Measurements from ENCODE around the gene SACM1L.
"Not testable (repeated sequence)": the region's sequence is repeated elsewhere in the genome, so short reads cannot be mapped to it uniquely, and the experiment has no call there.

The SACM1L gene

DNA sequence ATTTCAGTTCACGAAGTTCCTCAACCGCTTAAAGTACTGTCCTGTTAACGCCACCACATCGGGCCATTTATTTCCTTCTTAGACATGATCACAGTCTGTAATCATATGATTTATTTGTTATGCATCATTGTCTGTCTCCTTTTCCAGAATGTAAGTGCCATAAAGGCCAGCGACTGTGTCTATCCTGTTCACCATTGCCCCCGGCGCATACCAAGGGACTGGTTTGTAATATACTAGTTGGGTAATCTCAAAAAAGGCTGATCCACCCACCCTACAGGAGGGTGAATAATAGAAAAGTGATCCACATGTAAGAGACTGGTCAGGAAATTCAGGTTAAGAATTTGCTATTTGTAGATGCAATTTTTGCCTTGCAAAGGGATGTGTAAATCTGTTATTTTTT lies 65.3 kb downstream of the SACM1L start:
- Histone ChIP-seq H3K27me3 (ENCODE audit: control insufficient read depth, insufficient read depth, low read length, poor library complexity, severe bottlenecking) (no peaks in the 10 kb centered on the region), H3K4me1 (ENCODE audit: control insufficient read depth, insufficient read depth, low read length) (no peaks in the 10 kb centered on the region), H3K36me3 (ENCODE audit: control insufficient read depth, insufficient read depth, low read length) (no peaks in the 10 kb centered on the region), H3K27ac (ENCODE audit: insufficient read depth, low read depth, low read length, poor library complexity, severe bottlenecking) (no peak overlapping the region), H3K4me3 (ENCODE audit: insufficient read depth, low read depth, low read length) (no peak overlapping the region), H3K9me3 (ENCODE audit: control insufficient read depth, low read length) (no peaks in the 10 kb centered on the region)
- WGBS, 2 experiments = 94 to 98% methylated on average over 7 of the region's 7 CpGs

GRCh38 chr3:45756055-45756454 lies 66.9 kb downstream of the SACM1L start:
- H3K27me3 ChIP-seq (ENCODE audit: control insufficient read depth, insufficient read depth, low read length, poor library complexity, severe bottlenecking) = no peaks in the 10 kb centered on the region
- no peak overlapping the region for H3K27ac ChIP-seq (ENCODE audit: insufficient read depth, low read depth, low read length, poor library complexity, severe bottlenecking)
- H3K4me3 ChIP-seq (ENCODE audit: insufficient read depth, low read depth, low read length) = no peak overlapping the region
- no peaks in the 10 kb centered on the region for H3K4me1 ChIP-seq (ENCODE audit: control insufficient read depth, insufficient read depth, low read length)
- 95 to 96% methylated on average over 6 of the region's 6 CpGs for WGBS, 2 experiments
- H3K36me3 ChIP-seq (ENCODE audit: control insufficient read depth, insufficient read depth, low read length) = no peaks in the 10 kb centered on the region
- H3K9me3 ChIP-seq (ENCODE audit: control insufficient read depth, low read length) = no peaks in the 10 kb centered on the region

DNA sequence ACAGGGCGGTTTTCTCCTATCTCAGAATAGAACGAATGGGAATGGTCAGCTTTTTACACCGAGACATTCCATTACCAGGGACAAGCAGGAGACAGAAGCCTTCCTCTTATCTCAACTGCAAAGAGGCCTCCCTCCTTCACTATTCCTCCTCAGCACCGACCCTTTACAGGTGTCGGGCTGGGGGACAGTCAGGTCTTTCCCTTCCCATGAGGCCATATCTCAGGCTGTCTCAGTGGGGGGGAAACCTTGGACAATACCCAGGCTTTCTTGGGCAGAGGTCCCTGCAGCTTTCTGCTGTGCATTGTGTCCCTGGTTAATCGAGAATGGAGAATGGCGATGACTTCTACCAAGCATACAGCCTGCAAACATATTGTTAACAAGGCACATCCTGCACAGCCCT lies 67.9 kb downstream of the SACM1L start:
- WGBS, 2 experiments = 77% methylated on average over 7 of the region's 7 CpGs
- H3K9me3 ChIP-seq (ENCODE audit: control insufficient read depth, low read length) = not testable (repeated sequence)

GRCh38 chr3:45758871-45759270 lies 69.7 kb downstream of the SACM1L start:
- WGBS, 2 experiments = 91 to 92% methylated on average over 16 of the region's 16 CpGs
- H3K27me3 ChIP-seq (ENCODE audit: control insufficient read depth, insufficient read depth, low read length, poor library complexity, severe bottlenecking) = no peaks in the 10 kb centered on the region
- H3K36me3 ChIP-seq (ENCODE audit: control insufficient read depth, insufficient read depth, low read length) = no peaks in the 10 kb centered on the region
- H3K4me1 ChIP-seq (ENCODE audit: control insufficient read depth, insufficient read depth, low read length) = no peaks in the 10 kb centered on the region
- no peaks in the 10 kb centered on the region for H3K9me3 ChIP-seq (ENCODE audit: control insufficient read depth, low read length)
- no peak overlapping the region for H3K27ac ChIP-seq (ENCODE audit: insufficient read depth, low read depth, low read length, poor library complexity, severe bottlenecking)
- no peak overlapping the region for H3K4me3 ChIP-seq (ENCODE audit: insufficient read depth, low read depth, low read length)

More for the DNA sequence above, 67.9 kb downstream of the SACM1L start:
- H3K27me3 ChIP-seq (ENCODE audit: control insufficient read depth, insufficient read depth, low read length, poor library complexity, severe bottlenecking); H3K27ac ChIP-seq (ENCODE audit: insufficient read depth, low read depth, low read length, poor library complexity, severe bottlenecking); H3K4me3 ChIP-seq (ENCODE audit: insufficient read depth, low read depth, low read length); H3K36me3 ChIP-seq (ENCODE audit: control insufficient read depth, insufficient read depth, low read length); H3K4me1 ChIP-seq (ENCODE audit: control insufficient read depth, insufficient read depth, low read length): not testable (repeated sequence)

DNA sequence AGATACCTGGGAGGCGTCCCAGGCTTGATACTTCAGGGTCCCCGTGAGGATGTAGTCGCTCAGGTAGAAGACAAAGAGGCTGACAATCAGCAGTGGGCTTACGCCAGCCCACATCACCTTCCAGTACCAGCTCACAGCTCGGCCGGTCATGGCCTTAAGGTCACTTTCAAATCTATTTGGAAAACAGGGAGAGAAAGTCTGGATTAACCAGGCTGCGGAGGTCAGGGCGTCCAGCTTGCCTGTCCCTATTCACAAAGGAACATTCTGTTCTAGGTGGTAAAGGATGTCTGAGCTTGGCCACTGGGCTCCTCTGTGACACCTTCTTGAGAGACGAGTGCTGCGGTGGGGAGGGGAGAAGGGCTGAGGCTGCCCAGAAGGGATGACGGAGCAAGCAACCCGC lies 70.7 kb downstream of the SACM1L start:
- no peaks in the 10 kb centered on the region for H3K4me1 ChIP-seq (ENCODE audit: control insufficient read depth, insufficient read depth, low read length)
- no peaks in the 10 kb centered on the region for H3K36me3 ChIP-seq (ENCODE audit: control insufficient read depth, insufficient read depth, low read length)
- 93 to 96% methylated on average over 12 of the region's 12 CpGs for WGBS, 2 experiments
- no peaks in the 10 kb centered on the region for H3K9me3 ChIP-seq (ENCODE audit: control insufficient read depth, low read length)
- no peak overlapping the region for H3K4me3 ChIP-seq (ENCODE audit: insufficient read depth, low read depth, low read length)
- H3K27ac ChIP-seq (ENCODE audit: insufficient read depth, low read depth, low read length, poor library complexity, severe bottlenecking) = no peak overlapping the region
- H3K27me3 ChIP-seq (ENCODE audit: control insufficient read depth, insufficient read depth, low read length, poor library complexity, severe bottlenecking) = no peaks in the 10 kb centered on the region

GRCh38 chr3:45760878-45761711 lies 71.9 kb downstream of the SACM1L start:
- Histone ChIP-seq H3K4me3 (ENCODE audit: insufficient read depth, low read depth, low read length) (no peak overlapping the region), H3K9me3 (ENCODE audit: control insufficient read depth, low read length) (no peaks in the 10 kb centered on the region), H3K27ac (ENCODE audit: insufficient read depth, low read depth, low read length, poor library complexity, severe bottlenecking) (no peak overlapping the region), H3K36me3 (ENCODE audit: control insufficient read depth, insufficient read depth, low read length) (no peaks in the 10 kb centered on the region), H3K4me1 (ENCODE audit: control insufficient read depth, insufficient read depth, low read length) (no peaks in the 10 kb centered on the region), H3K27me3 (ENCODE audit: control insufficient read depth, insufficient read depth, low read length, poor library complexity, severe bottlenecking) (no peaks in the 10 kb centered on the region)
- WGBS, 2 experiments = 38 to 45% methylated on average over 14 of the region's 14 CpGs

DNA sequence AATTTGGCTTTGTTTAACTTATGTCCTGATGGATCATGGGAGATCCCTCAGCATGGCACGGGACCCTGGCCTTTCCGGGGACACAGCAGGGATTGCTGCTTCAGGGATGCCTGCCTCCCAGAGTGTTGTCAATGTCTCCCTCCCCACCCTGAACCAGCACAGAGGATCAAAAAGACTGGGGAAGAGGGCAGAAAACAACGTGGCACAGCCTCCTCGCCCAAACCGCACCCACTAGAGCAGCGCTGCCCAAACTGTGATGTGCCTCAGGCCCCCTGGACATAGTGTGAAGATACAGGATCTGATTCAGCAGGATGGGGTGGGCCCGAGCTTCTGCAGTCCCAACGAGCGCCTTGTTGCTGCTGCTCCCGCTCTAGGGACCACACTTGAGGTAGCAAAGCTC lies 72.6 kb downstream of the SACM1L start:
- Histone ChIP-seq H3K27ac (ENCODE audit: insufficient read depth, low read depth, low read length, poor library complexity, severe bottlenecking) (no peak overlapping the region), H3K9me3 (ENCODE audit: control insufficient read depth, low read length) (no peaks in the 10 kb centered on the region), H3K4me3 (ENCODE audit: insufficient read depth, low read depth, low read length) (no peak overlapping the region), H3K27me3 (ENCODE audit: control insufficient read depth, insufficient read depth, low read length, poor library complexity, severe bottlenecking) (no peaks in the 10 kb centered on the region), H3K4me1 (ENCODE audit: control insufficient read depth, insufficient read depth, low read length) (no peaks in the 10 kb centered on the region), H3K36me3 (ENCODE audit: control insufficient read depth, insufficient read depth, low read length) (no peaks in the 10 kb centered on the region)
- 93 to 94% methylated on average over 10 of the region's 10 CpGs for WGBS, 2 experiments

DNA sequence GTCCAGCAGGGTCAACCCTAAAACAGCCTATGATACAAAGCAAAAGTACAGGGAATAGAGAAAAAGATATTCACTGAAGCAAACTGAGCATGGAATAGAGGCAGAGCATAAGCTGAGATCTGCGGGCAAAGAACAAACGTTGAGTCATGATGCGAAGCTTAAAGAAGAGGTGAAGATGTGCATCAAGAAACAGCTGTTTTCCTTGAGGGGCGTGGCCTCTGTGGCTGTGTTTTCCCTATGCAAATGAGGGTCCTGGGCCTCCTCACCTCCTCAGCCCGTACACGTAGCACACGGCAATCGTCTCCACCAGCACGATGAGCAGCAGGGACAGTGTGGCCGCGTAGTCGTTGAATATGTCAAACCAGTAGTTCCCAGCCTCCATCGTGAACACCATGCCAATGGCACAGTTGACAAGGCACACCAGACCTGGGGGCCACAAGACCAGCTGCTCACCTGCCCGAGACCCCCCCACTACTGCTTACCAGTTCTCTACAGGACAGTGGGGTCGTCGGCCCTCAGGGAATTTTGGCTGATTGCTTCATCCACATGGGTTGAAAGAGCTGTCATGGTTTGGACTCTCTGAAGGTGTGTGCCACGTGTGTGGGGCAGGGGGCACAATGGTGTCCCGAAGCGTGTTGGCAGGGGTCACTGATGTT lies 73.6 kb downstream of the SACM1L start:
- no peaks in the 10 kb centered on the region for H3K36me3 ChIP-seq (ENCODE audit: control insufficient read depth, insufficient read depth, low read length)

GRCh38 chr3:45763303-45763675 lies 74.1 kb downstream of the SACM1L start:
- Histone ChIP-seq H3K9me3 (ENCODE audit: control insufficient read depth, low read length) (no peaks in the 10 kb centered on the region), H3K27ac (ENCODE audit: insufficient read depth, low read depth, low read length, poor library complexity, severe bottlenecking) (no peak overlapping the region), H3K4me3 (ENCODE audit: insufficient read depth, low read depth, low read length) (no peak overlapping the region), H3K36me3 (ENCODE audit: control insufficient read depth, insufficient read depth, low read length) (no peaks in the 10 kb centered on the region), H3K27me3 (ENCODE audit: control insufficient read depth, insufficient read depth, low read length, poor library complexity, severe bottlenecking) (no peaks in the 10 kb centered on the region), H3K4me1 (ENCODE audit: control insufficient read depth, insufficient read depth, low read length) (no peaks in the 10 kb centered on the region)
- 93 to 94% methylated on average over 5 of the region's 5 CpGs for WGBS, 2 experiments

More for the DNA sequence above, 73.6 kb downstream of the SACM1L start:
- Histone ChIP-seq H3K4me3 (ENCODE audit: insufficient read depth, low read depth, low read length) (no peak overlapping the region), H3K27ac (ENCODE audit: insufficient read depth, low read depth, low read length, poor library complexity, severe bottlenecking) (no peak overlapping the region), H3K4me1 (ENCODE audit: control insufficient read depth, insufficient read depth, low read length) (no peaks in the 10 kb centered on the region), H3K27me3 (ENCODE audit: control insufficient read depth, insufficient read depth, low read length, poor library complexity, severe bottlenecking) (no peaks in the 10 kb centered on the region), H3K9me3 (ENCODE audit: control insufficient read depth, low read length) (no peaks in the 10 kb centered on the region)
- WGBS, 2 experiments = 91 to 92% methylated on average over 19 of the region's 19 CpGs

GRCh38 chr3:45765266-45765851 lies 76.2 kb downstream of the SACM1L start:
- H3K27me3 ChIP-seq (ENCODE audit: control insufficient read depth, insufficient read depth, low read length, poor library complexity, severe bottlenecking) = no peaks in the 10 kb centered on the region
- WGBS, 2 experiments = 93 to 94% methylated on average over 9 of the region's 9 CpGs
- H3K27ac ChIP-seq (ENCODE audit: insufficient read depth, low read depth, low read length, poor library complexity, severe bottlenecking) = no peak overlapping the region
- H3K4me1 ChIP-seq (ENCODE audit: control insufficient read depth, insufficient read depth, low read length) = no peaks in the 10 kb centered on the region
- H3K36me3 ChIP-seq (ENCODE audit: control insufficient read depth, insufficient read depth, low read length) = no peaks in the 10 kb centered on the region
- H3K9me3 ChIP-seq (ENCODE audit: control insufficient read depth, low read length) = no peaks in the 10 kb centered on the region
- H3K4me3 ChIP-seq (ENCODE audit: insufficient read depth, low read depth, low read length) = no peak overlapping the region
